GM19463 (cell line): ENCODE results near the gene SYNGAP1.
"Not testable (repeated sequence)": the region's sequence is repeated elsewhere in the genome, so short reads cannot be mapped to it uniquely, and the experiment has no call there.

ENCODE experiments used
- ATAC-seq: cut with Tn5 transposase; IDR thresholded peaks from one replicate; pipeline ENCODE4 v1.9.1; 2021; ENCODE audit warnings: mild to moderate bottlenecking, moderate library complexity; ENCODE audit not compliant: unreplicated experiment

SYNGAP1 gene

GRCh38 chr6:33419580-33420490 is at the start of gene SYNGAP1:
SYNGAP1 (plus strand) TSS chr6:33420065; CDS start chr6:33420265, 200 bp downstream.
- ATAC-seq, result no peak

GRCh38 chr6:33371901-33372300 is 48.0 kb upstream of the SYNGAP1 start:
- not testable (repeated sequence) for ATAC-seq

GRCh38 chr6:33372526-33373123 is 47.2 kb upstream of the SYNGAP1 start:
- no peak for ATAC-seq

GRCh38 chr6:33373960-33374910 is 45.6 kb upstream of the SYNGAP1 start:
- ATAC-seq, result no peak

- ATAC-seq, result no peak
Observed at GRCh38 chr6:33375143-33375671, 44.7 kb upstream of the SYNGAP1 start.

- ATAC-seq, result no peak
Observed at GRCh38 chr6:33377171-33377570, 42.7 kb upstream of the SYNGAP1 start.

- ATAC-seq, result not testable (repeated sequence)
Observed at GRCh38 chr6:33379184-33379583, 40.7 kb upstream of the SYNGAP1 start.

GRCh38 chr6:33380272-33380981 is 39.4 kb upstream of the SYNGAP1 start:
- ATAC-seq, result no peak

GRCh38 chr6:33383427-33384185 is 36.3 kb upstream of the SYNGAP1 start:
- ATAC-seq, result no peak

GRCh38 chr6:33384581-33385020 is 35.3 kb upstream of the SYNGAP1 start:
- ATAC-seq, result no peak

GRCh38 chr6:33390173-33390572 is 29.7 kb upstream of the SYNGAP1 start:
- no peak for ATAC-seq

GRCh38 chr6:33390767-33391277 is 29.0 kb upstream of the SYNGAP1 start:
- no peak for ATAC-seq

GRCh38 chr6:33391278-33391921 is 28.5 kb upstream of the SYNGAP1 start, which contains the start of gene KIFC1:
KIFC1 (plus strand) TSS chr6:33391823; CDS start chr6:33391986, 163 bp downstream.
- ATAC-seq, result peak; percentile 85

GRCh38 chr6:33391922-33392594 is 27.8 kb upstream of the SYNGAP1 start:
- no peak for ATAC-seq

- no peak for ATAC-seq
Observed at GRCh38 chr6:33392595-33392948, 27.3 kb upstream of the SYNGAP1 start.

- no peak for ATAC-seq
Observed at GRCh38 chr6:33392979-33393378, 26.9 kb upstream of the SYNGAP1 start.

GRCh38 chr6:33397541-33397940 is 22.3 kb upstream of the SYNGAP1 start:
- ATAC-seq, result no peak

- not testable (repeated sequence) for ATAC-seq
Observed at GRCh38 chr6:33398601-33399000, 21.3 kb upstream of the SYNGAP1 start.
